HG02642 (cell line): ENCODE data around the gene JAK1.

Experiments used
- ATAC-seq: cut with Tn5 transposase; IDR thresholded peaks from one replicate; pipeline ENCODE4 v1.9.1; 2021; ENCODE audit warnings: mild to moderate bottlenecking; ENCODE audit not compliant: unreplicated experiment, poor library complexity

Gene JAK1

DNA sequence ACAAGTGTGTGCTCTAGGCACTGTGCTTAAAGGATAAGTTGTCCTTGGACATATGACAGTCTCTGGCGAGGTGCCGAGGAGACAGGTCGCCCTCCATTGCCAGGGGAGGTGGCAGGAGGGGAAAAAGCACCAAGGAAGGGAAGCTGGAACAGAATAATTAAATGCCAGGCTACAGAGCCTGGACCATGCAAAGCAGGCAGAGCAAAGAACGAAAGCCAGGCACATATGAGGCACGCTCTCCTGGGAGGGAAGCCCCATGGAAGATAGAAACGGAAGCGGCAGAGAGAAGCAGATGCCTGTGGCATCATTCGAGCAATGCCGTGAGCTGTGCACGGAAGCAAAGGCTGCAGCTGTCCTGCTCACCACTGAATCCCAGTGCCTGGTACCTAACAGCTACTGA, 91.2 kb downstream of the JAK1 start:
- ATAC-seq = no peak

DNA sequence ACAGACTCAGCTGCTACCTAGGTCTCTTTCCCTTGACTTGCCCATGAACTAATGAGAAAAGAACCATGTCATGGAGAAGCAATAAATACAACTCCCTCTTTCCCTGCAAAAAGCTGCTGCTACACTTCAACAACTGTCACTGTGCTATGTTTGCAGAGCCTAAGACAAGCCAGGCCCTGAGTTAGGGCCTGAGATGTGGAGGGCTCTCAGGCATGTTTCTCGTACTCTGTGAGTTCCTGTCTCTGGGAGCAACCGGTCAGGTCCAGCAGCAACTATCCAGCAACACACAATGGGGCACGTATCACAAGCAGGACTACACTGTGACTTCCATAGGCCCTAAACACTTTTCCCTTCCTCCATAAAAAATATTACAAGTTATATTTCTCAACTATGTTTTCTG, 91.7 kb downstream of the JAK1 start:
- no peak for ATAC-seq

GRCh38 chr1:64873576-64873975, 92.8 kb downstream of the JAK1 start:
- ATAC-seq = no peak

- no peak for ATAC-seq
These were observed 94.3 kb downstream of the JAK1 start for GRCh38 chr1:64872067-64872466.

DNA sequence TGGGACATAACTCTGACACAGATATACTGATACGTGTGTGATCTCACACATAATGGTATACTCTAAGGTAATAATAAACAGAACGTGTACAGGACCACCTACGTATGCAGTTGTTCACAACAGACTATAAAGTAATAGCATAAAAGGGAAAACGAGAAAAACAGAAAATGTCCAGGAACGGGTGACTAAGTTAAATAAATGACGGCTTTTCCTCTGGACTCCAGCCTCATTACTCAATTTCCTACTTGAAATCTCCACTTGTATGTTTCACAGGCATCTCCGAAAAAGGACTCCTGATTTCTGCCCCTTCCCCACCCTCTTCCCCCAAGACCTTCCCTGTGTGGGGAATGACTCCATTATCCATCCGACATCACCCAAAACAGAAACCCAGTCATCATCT, 95.1 kb downstream of the JAK1 start:
- no peak for ATAC-seq

GRCh38 chr1:64867266-64867665, 99.1 kb downstream of the JAK1 start:
- ATAC-seq = no peak

GRCh38 chr1:64866689-64867088, 99.7 kb downstream of the JAK1 start:
- ATAC-seq = no peak

DNA sequence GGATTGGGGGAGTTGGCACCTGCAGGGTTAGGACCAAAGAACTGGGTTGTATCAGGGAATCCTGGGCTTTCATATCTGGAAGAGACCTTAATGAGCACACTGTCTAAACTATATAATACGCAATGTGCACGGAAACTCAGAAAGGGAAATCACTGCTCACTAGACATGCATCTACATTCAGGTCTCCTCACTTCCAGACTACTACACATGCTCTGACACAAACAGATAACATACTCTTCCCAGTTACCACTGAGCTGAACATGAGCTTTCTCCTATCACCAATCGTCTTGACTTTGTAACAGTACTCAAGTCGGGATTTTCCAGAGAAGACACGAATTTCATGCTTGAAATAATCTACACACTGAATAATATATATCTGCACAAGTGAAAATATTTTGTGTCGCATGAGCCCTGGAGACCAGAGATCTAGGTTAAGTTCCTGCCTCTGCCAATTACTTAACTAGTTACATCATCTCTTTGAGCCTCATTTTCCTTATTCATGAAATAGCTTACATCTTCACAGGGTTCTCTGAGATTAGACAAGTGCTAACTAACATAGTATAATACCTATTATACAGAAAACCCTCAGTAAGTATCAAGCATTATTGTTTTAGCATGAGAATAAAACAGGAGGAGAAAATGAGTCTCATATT, 101.1 kb downstream of the JAK1 start:
- no peak for ATAC-seq

DNA sequence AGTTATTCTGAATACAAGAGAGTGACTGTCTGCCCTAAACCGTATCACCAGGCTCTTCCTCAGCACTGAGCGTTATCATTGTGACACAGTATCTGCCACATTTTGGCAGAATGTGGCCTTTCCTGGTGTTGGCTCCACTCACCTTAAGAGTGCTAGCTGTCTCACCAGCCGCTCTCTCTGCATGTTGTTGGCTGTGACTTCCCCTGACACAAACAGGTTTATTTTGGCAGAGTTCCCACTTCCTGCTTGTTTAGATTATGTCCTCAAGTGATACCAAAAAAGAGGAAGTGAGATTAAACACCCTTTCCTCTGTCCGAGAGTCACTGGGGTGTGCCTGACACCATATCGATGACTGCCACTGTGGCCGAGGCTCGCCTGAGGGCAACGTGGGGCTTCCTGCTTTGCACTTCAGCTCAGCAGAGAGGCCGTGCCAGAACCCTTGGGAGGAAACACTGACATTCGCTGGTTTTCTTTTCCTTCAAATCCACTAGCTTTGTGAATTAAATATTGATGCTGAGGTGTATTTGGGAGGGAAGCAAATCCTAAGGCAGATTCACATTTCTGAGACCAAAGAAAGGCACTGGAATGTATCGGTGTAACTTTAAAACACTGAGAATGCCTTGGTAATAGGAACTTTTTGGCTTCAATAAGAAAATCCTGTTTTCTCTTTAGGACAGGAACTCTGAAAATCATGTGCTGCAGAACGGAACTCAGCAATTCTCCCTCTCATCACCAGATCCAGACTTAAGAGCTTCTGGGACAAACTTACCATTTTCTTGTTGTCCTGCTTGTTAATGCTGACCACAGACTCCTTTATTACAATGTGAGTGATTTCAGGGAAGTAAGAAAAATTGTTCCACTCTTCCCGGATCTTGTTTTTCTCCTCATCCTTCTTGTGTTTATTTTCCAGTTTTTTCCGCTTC, 102.1 kb downstream of the JAK1 start:
- peak; percentile 100 for ATAC-seq

DNA sequence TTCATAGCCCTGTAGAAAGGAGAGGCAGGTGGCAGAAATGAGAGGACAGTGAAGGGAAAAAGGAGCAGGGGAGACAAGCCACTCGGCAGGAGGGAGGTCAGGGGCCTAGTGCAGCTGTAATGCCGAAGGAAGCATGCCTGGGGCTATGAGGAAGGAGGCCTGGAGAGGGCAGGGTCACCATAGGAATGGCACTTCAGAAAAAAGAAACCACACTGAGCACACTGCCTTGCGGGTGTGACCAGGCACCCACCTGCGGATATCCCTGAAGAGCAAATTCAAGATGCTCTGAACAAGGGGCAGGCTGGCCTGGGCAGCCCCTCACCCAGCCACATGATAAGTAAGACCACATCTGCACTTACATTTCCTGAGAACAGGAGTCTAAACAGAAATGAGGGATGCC, 104.7 kb downstream of the JAK1 start:
- ATAC-seq = no peak

DNA sequence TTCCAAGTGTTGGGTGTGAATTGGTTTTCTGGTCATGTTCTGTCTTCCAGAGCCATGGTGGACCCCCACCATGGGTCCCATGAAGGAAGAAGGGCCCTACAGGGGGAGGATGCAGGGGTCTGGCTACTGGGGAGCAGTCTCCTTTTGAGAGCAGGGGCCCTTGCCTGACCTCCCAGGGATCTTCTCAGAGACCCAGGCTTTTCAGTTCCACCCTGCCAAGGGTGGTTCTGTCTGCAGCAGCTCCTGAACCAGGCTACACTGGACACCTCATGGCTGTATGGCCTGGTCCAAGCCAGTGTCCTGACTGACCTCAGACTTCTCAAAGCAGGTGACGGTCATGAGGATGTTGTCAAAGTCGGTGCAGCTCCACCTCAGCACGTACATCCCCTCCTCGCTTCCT, 109.0 kb downstream of the JAK1 start:
- no peak for ATAC-seq

GRCh38 chr1:64856553-64856952, 109.8 kb downstream of the JAK1 start:
- no peak for ATAC-seq

- no peak for ATAC-seq
These were observed 110.8 kb downstream of the JAK1 start for GRCh38 chr1:64855557-64855956.

DNA sequence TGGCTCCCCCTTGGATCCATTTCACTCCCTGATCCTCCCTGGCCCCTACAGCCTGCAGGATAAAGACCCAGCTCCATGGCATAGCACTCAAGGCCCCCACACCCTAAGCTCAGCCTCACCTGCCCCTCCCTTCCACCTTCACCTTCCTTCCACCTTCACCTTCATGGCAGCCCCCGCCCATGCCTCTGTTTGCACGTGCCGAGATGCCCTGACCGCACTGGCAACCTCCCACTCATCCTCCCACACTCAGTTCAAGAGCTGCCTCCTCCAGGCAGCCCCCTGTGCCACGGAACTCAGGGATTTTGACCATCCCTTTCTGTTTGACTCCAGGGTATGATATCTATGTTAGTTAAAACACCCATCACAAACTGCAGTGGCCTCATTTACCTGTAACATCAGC, 111.7 kb downstream of the JAK1 start:
- ATAC-seq = no peak

GRCh38 chr1:64851664-64852063, 114.7 kb downstream of the JAK1 start:
- no peak for ATAC-seq

DNA sequence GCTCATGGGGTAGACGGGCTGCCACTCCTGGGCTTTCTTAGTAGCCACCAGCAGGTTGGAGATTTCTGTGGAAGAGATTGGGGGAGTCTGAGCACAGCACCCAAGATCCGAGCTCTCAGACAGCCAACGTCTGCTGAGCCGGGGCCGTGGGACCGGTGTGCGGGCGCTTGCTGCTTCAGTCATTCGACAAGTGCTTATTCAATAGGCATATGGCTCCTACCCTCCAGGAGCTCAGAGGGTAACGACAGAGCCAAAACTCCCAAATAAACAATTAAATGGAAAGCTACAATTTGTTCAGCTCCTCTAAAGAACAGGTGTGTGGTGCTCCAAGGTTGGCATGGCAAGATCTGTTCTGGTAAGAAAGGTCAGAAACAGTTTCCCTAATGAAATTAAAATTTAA, 115.5 kb downstream of the JAK1 start:
- no peak for ATAC-seq

- no peak for ATAC-seq
These were observed 116.4 kb downstream of the JAK1 start for GRCh38 chr1:64849942-64850341.

DNA sequence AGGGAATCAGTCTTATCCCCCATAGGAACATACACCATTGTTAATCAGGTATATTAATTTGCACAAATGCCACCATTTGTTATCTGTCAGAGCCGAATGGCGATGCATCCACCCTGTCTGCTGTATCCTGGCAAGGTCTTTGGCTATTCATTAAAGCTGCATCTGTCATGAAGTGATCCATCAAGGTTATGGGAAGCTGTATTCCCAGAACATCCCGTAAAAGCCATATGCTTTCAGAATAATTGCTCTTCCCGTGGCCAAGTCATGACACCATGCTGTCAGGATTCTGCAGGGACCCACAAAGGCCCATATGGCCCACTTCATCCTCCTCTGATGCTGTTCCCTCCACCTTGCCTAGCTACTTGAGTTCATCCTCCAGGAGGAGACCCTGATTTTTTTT, 117.5 kb downstream of the JAK1 start:
- no peak for ATAC-seq

DNA sequence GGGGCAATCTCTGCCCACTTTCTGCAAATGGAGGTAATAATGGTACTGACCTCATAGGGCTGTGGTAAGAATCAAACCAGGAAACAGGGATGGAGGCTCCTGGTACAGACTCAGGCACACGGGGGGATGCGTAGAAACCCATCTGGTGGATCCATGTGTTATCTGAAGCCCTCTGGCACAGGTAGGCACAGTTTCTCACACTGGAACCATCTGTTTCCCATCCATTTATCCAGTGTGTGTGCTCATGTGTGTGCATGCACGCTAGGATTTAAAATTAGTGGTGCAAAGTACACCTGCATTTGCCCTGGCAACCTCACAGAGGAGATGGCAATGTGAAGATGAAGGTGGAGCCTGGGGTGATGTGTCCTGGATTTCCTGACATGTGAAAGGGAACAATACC, 118.2 kb downstream of the JAK1 start:
- ATAC-seq = no peak

GRCh38 chr1:64847666-64848065, 118.7 kb downstream of the JAK1 start:
- no peak for ATAC-seq

DNA sequence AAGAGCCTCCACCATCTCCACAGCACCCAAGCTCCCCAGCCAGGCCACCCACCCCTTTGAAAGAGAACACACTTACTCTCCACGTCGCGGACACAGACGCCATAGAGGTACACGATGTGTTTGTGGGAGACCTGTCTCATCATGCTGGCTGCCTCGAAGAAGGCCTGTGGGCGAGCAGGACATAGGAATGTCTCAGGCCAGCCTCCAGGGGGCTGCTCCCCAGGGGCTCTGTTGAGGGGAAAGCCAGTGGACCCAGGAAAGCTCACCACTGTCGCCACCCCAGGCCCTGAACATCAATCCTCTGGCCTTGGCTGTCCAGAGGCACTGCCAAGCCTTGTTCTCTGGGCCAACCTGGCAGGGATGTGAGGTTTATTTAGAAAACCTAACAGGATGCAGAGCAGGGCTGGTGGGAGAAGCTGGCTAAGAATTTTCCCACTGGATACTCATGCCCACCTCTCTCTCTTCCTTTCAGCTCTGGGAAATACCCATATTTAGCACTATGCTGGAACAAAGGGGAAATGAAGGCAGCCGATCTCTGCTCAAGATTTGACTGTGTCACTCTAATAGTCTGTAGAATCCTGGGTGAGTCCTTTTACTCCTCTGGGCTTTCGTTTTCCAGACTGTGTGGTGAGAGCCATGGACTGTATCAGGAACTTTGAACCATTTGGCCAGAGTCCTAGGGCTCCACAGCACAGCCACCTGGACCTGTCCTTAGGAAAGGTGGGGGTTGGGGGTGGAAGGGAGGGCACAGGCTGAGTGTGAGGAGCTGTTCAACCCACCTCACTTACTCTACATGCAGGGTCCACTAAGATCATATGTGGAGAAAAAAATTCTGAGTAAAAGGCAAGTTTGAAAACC, 119.5 kb downstream of the JAK1 start:
- no peak for ATAC-seq
